ENCODE data around the gene NXN.
A peak's percentile ranks its signal among the peaks of the same experiment; 100 is the strongest.
"Not testable (repeated sequence)": the region's sequence is repeated elsewhere in the genome, so short reads cannot be mapped to it uniquely, and the experiment has no call there.

The NXN gene

GRCh38 chr17:862582-862981, 117.0 kb downstream of the NXN start:
- DNase-seq (ENCODE audit: low spot score): no peak

GRCh38 chr17:861364-861763, 118.2 kb downstream of the NXN start:
- DNase-seq (ENCODE audit: low spot score): no peak

GRCh38 chr17:860805-861204, 118.8 kb downstream of the NXN start:
- no peak for DNase-seq (ENCODE audit: low spot score)

- DNase-seq (ENCODE audit: low spot score): peak; percentile 46
These were observed 119.8 kb downstream of the NXN start for GRCh38 chr17:859824-860195.

- peak; percentile 38 for DNase-seq (ENCODE audit: low spot score)
These were observed 120.3 kb downstream of the NXN start for GRCh38 chr17:859061-859823.

GRCh38 chr17:856149-856548, 123.4 kb downstream of the NXN start:
- no peak for DNase-seq (ENCODE audit: low spot score)

GRCh38 chr17:855569-855968, 124.0 kb downstream of the NXN start:
- no peak for DNase-seq (ENCODE audit: low spot score)

GRCh38 chr17:852850-853249, 126.7 kb downstream of the NXN start:
- DNase-seq (ENCODE audit: low spot score): not testable (repeated sequence)

- DNase-seq (ENCODE audit: low spot score): no peak
These were observed 127.2 kb downstream of the NXN start for GRCh38 chr17:852349-852748.

- DNase-seq (ENCODE audit: low spot score): no peak
These were observed 127.7 kb downstream of the NXN start for GRCh38 chr17:851924-852323.

GRCh38 chr17:850851-851763, 128.5 kb downstream of the NXN start:
- peak; percentile 77 for DNase-seq (ENCODE audit: low spot score)

- no peak for DNase-seq (ENCODE audit: low spot score)
These were observed 129.3 kb downstream of the NXN start for GRCh38 chr17:850086-850850.

- DNase-seq (ENCODE audit: low spot score): no peak
These were observed 131.2 kb downstream of the NXN start for GRCh38 chr17:848402-848801.

- DNase-seq (ENCODE audit: low spot score): peak; percentile 72
These were observed 132.4 kb downstream of the NXN start for GRCh38 chr17:846901-847843.

GRCh38 chr17:841313-841712, 138.3 kb downstream of the NXN start:
- no peak for DNase-seq (ENCODE audit: low spot score)

- DNase-seq (ENCODE audit: low spot score): no peak
These were observed 141.1 kb downstream of the NXN start for GRCh38 chr17:838486-838885.

GRCh38 chr17:836151-836550, 143.4 kb downstream of the NXN start:
- peak; percentile 75 for DNase-seq (ENCODE audit: low spot score)

GRCh38 chr17:835721-836120, 143.9 kb downstream of the NXN start:
- not testable (repeated sequence) for DNase-seq (ENCODE audit: low spot score)

GRCh38 chr17:835263-835662, 144.3 kb downstream of the NXN start:
- peak; percentile 90 for DNase-seq (ENCODE audit: low spot score)

- no peak for DNase-seq (ENCODE audit: low spot score)
These were observed 145.4 kb downstream of the NXN start for GRCh38 chr17:834136-834535.

GRCh38 chr17:830950-831349, 148.6 kb downstream of the NXN start:
- DNase-seq (ENCODE audit: low spot score): no peak

Data from AG20443 (cell line).